ENCODE measurements around the gene PAGE2. TPM values are rescaled to one million over a fixed set of nuclear protein-coding genes. Genes with fewer than 3 reads are reported as not detected.
"Not testable (repeated sequence)": the region's sequence is repeated elsewhere in the genome, so short reads cannot be mapped to it uniquely, and the experiment has no call there.

Gene PAGE2
- polyA plus RNA-seq, 5 donors: 0.44 TPM; not detected in 4

DNA sequence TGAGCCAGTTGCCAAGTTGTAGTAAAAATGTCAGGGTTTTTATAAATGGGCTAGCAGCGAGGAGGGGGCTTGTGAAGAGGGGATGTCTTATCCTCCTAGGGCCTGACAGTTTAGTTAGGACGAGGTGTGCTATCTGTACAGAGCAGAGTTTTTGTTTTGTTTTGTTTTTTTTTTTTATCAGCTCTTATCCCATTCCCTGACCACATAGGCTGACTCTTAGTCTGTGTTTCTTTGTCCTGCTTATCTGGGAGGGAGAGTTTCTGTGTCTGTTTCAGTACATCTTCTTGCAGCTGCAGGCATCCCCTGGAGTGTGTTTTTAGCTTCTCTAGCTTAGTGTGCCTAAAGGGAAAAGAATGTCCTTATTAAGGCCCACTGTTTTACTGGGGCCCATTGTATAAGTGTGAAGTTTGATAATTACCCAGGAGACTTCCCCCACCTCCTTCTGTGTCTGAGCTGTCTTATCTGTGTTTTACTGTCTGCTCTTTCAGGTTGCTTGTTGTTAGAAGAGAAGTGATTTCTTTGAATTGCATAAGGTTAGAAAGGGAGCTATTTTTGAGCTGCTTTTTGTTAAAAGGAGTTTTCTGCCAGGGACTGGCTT, 32.0 kb downstream of the PAGE2 start:
- no peak for DNase-seq

GRCh38 chrX:55123900-55124299, 35.1 kb downstream of the PAGE2 start:
- DNase-seq: no peak

DNA sequence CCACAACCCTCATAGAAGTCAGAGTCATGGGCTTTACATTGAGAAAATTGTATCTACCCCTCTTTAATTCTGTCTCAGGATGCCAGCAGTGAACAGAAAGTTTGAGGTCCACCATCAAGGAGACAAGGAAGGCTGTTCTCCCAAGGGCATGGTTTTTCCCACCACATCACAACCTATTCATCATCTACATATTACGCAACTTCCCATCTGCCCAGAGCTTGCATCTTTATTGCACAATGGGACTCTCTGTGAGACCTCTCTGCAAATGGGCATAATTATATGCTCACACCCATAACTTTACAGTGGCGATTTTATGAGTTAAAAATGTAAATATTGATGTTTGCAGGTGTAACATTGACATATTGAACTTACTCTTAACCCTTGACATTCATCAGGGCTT, 38.9 kb downstream of the PAGE2 start:
- no peak for DNase-seq

- no peak for DNase-seq
Observed at GRCh38 chrX:55129361-55129760, 40.5 kb downstream of the PAGE2 start.

GRCh38 chrX:55130481-55130880, 41.7 kb downstream of the PAGE2 start:
- DNase-seq: no peak

GRCh38 chrX:55132416-55132815, 43.6 kb downstream of the PAGE2 start:
- DNase-seq: no peak

GRCh38 chrX:55135171-55135570, 46.4 kb downstream of the PAGE2 start:
- peak; percentile 15 to 26 for DNase-seq

- not testable (repeated sequence) for DNase-seq
Observed at GRCh38 chrX:55140800-55141199, 52.0 kb downstream of the PAGE2 start.

Other genes starting within 250 kb of the PAGE2 start
- 100 to 1,000 TPM in 1 of 5 donors, 10 to 100 TPM in 4; 92.2 to 138 (median 96.3) TPM for gene TRO, start 168.2 kb upstream of the PAGE2 start, polyA plus RNA-seq (ENCODE audit: insufficient read depth in 1 of 5, insufficient read length in 5 of 5, low replicate concordance in 1 of 5)
- under 1 TPM; 0.32 to 0.58 (median 0.53) TPM for gene PFKFB1, start 94.8 kb upstream of the PAGE2 start, polyA plus RNA-seq (ENCODE audit: insufficient read depth in 1 of 5, insufficient read length in 5 of 5, low replicate concordance in 1 of 5)
- gene APEX2, start 88.7 kb upstream of the PAGE2 start, polyA plus RNA-seq (ENCODE audit: insufficient read depth in 1 of 5, insufficient read length in 5 of 5, low replicate concordance in 1 of 5): 10 to 100 TPM; 12.0 to 18.9 (median 13.6) TPM
- gene ALAS2, start 58.0 kb upstream of the PAGE2 start, polyA plus RNA-seq (ENCODE audit: insufficient read depth in 1 of 5, insufficient read length in 5 of 5, low replicate concordance in 1 of 5): 10 to 100 TPM; 22.1 to 52.6 (median 29.1) TPM
- gene PAGE2B, start 14.0 kb upstream of the PAGE2 start, polyA plus RNA-seq (ENCODE audit: insufficient read depth in 1 of 5, insufficient read length in 5 of 5, low replicate concordance in 1 of 5): not detected
- not detected for gene PAGE5, start 131.3 kb downstream of the PAGE2 start, polyA plus RNA-seq (ENCODE audit: insufficient read depth in 1 of 5, insufficient read length in 5 of 5, low replicate concordance in 1 of 5)
- not detected for gene PAGE3, start 175.9 kb downstream of the PAGE2 start, polyA plus RNA-seq (ENCODE audit: insufficient read depth in 1 of 5, insufficient read length in 5 of 5, low replicate concordance in 1 of 5)